Natural killer cell treated with Interleukin-12 subunit alpha and Interleukin-12 subunit beta and Interleukin-15 and Interleukin-18, amount 100 ng/mL, for 72 hours (primary cell): ENCODE measurements around the gene MCRIP1. TPM values are rescaled to one million over a fixed set of nuclear protein-coding genes. Genes with fewer than 3 reads are reported as not detected.
A peak's percentile ranks its signal among the peaks of the same experiment; 100 is the strongest.

Experiments used
- ATAC-seq, 2 donors: fragments of 150-1000 bp; cut with Tn5 transposase in 1 of 2; sonication (Bioruptor Pico), chemical (Tn5 transposase) in 1 of 2; 2 replicates each; pipeline ENCODE4 v1.10.0; 2021
- DNase-seq: peaks from one replicate; pipeline ENCODE4 v3.0.0; 2022; ENCODE audit warnings: low spot score
- H3K27ac Mint-ChIP-seq, 2 donors: 1 replicate in 1 of 2; 2 replicates in 1 of 2; pipeline ENCODE4 v1.8.0; 2022; ENCODE audit warnings: mixed read lengths in 2 of 2, mild to moderate bottlenecking in 1 of 2, moderate library complexity in 1 of 2
- H3K27me3 Mint-ChIP-seq, 2 donors: 1 replicate in 1 of 2; 2 replicates in 1 of 2; pipeline ENCODE4 v1.8.0; 2022; ENCODE audit warnings: mixed read lengths in 2 of 2
- H3K36me3 Mint-ChIP-seq: one replicate; pipeline ENCODE4 v1.8.0; 2022; ENCODE audit warnings: mixed read lengths
- H3K4me1 Mint-ChIP-seq, 2 donors: 1 replicate in 1 of 2; 2 replicates in 1 of 2; pipeline ENCODE4 v1.8.0; 2022; ENCODE audit warnings: low read depth in 2 of 2, mixed read lengths in 2 of 2, mild to moderate bottlenecking in 1 of 2
- H3K4me3 Mint-ChIP-seq: one replicate; pipeline ENCODE4 v1.8.0; 2022; ENCODE audit warnings: mixed read lengths
- H3K9me3 Mint-ChIP-seq: 2 replicates; pipeline ENCODE4 v1.8.0; 2022; ENCODE audit warnings: mixed read lengths
- total RNA-seq, 2 donors: library from RNA; stranded (reverse); gene quantifications; one replicate each; pipeline ENCODE4 v1.2.3, GENCODE V29; 2022

MCRIP1 gene, protein sequence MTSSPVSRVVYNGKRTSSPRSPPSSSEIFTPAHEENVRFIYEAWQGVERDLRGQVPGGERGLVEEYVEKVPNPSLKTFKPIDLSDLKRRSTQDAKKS
- 100 to 1,000 TPM in 1 of 2 donors, 10 to 100 TPM in 1; 83.9 to 104 TPM for total RNA-seq

DNA sequence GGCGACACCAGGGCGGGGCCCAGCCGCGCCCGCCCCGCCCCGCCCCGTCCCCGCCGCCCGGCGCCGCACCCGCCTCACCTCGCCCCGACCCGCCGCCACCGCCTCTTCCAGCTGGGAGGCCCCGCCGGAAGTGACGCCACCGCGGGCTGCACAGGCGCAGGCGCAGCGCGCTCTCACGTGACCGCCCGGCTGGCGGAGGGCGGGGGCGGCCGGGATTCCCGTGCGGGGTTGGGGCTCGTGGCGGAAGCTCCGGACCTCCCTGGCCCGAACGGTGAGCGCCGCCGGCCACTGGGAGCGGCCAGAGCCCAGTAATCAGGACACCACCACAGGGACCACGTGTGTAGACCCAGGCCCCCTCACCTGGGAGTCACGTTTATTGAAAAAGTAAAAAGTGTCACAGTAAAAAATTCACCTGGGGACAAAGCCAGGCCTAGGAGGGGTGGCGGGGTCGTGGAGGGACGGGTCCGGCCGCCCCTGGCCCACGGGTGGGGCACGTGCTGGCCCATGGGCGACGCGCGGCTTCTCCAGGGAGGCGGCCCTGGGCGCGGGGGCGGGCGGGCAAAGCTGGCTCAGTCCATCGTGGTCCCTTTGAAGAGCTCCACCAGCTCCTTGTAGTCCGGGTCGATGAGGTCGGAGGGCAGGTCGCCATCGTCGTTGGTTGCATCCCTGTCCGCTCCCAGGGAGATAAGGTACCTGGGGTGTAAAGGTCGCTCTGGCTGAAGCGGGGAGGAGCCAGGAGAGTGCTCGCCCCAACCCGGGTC is at the start of gene MCRIP1:
TSS of gene MCRIP1 (minus strand) at position 132 of the 761 bp plus-strand sequence. CDS start 8,785 bp downstream, outside the sequence.
- peak; percentile 90 to 92 for ATAC-seq
- H3K9me3 Mint-ChIP-seq, result no peaks in the 10 kb centered on the region
- peak; percentile 96 for DNase-seq
- H3K4me1 Mint-ChIP-seq, result peaks cover 26 to 35% of the 10 kb centered on the region in 2 donors
- H3K27me3 Mint-ChIP-seq, result no peaks in the 10 kb centered on the region
- H3K4me3 Mint-ChIP-seq, result peak within 1 kb of the TSS; percentile 91
- no peaks in the 10 kb centered on the region for H3K36me3 Mint-ChIP-seq
- H3K27ac Mint-ChIP-seq, result peak within 1 kb of the TSS; percentile 86 to 93

DNA sequence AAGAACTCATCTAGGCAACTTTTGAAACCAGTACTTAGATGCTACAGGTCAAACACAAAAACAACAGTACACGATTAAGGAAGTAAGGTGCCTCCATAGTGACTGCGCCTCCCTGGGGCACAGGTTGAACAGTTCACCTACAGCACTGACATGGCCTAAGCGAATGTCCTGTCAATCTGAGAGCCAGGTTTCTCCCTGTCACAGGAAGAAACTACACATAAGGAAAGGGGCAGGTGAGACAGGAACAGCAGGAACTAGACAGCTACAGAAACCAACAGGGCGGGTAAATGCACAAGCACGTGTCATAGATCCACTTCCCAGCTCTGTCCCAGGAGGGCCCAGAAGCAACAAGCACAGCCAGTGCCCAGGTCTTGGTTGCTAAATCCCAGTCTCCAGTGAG is 46.0 kb upstream of the MCRIP1 start:
- H3K4me3 Mint-ChIP-seq, result no peak overlapping the region
- H3K36me3 Mint-ChIP-seq, result peaks cover 4% of the 10 kb centered on the region
- no peaks in the 10 kb centered on the region for H3K27me3 Mint-ChIP-seq
- peaks cover 0 to under 1% of the 10 kb centered on the region in 2 donors for H3K4me1 Mint-ChIP-seq
- no peak for ATAC-seq
- DNase-seq, result no peak
- H3K27ac Mint-ChIP-seq, result no peak overlapping the region
- no peaks in the 10 kb centered on the region for H3K9me3 Mint-ChIP-seq

DNA sequence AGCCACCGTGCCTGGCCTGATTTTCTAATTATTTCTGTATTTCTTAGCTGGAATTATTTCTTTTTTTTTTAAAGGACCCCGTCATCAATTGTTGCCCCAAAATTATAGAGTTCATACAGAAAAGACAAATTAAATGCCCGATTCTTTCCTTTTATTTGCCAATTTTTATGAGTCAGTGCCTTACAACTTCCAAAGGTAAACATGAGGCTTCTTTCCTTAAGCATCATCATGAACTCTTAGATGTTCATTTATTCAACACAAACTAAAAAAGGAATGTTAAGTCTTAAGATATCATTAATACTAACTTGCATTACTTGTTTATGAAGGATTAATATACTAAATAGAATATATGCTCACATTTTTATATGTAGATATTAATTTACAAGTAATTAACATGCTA is 45.2 kb upstream of the MCRIP1 start:
- Mint-ChIP-seq H3K9me3 (no peaks in the 10 kb centered on the region), H3K27ac (no peak overlapping the region), H3K4me3 (no peak overlapping the region), H3K36me3 (peaks cover 4% of the 10 kb centered on the region), H3K27me3 (no peaks in the 10 kb centered on the region), H3K4me1 (peaks cover 0 to under 1% of the 10 kb centered on the region in 2 donors)
- ATAC-seq (no peak), DNase-seq (no peak)

DNA sequence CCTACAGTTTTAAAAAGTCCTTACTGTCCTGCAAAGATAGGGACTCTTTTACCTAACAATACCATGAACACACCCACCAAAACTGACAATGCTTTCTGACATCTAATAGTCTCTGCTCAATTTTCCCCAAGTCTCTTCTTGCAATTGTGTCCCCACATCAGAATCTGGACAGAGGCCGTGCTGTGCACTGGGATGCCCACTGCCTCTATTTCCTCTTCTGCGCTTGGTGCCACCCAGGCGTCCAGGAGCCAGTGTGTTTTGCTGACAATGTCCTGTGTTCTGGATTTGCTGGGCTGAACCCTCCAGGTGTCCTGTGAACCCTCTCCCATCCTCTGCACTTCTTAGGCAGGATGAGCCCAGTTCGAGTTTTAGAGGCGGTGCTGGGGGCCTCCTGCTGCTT is 44.5 kb upstream of the MCRIP1 start:
- Mint-ChIP-seq H3K9me3 (no peaks in the 10 kb centered on the region), H3K27me3 (no peaks in the 10 kb centered on the region), H3K4me3 (no peak overlapping the region), H3K4me1 (peaks cover 4 to 8% of the 10 kb centered on the region in 2 donors), H3K36me3 (peaks cover 4% of the 10 kb centered on the region), H3K27ac (no peak overlapping the region)
- no peak for ATAC-seq
- DNase-seq, result no peak

DNA sequence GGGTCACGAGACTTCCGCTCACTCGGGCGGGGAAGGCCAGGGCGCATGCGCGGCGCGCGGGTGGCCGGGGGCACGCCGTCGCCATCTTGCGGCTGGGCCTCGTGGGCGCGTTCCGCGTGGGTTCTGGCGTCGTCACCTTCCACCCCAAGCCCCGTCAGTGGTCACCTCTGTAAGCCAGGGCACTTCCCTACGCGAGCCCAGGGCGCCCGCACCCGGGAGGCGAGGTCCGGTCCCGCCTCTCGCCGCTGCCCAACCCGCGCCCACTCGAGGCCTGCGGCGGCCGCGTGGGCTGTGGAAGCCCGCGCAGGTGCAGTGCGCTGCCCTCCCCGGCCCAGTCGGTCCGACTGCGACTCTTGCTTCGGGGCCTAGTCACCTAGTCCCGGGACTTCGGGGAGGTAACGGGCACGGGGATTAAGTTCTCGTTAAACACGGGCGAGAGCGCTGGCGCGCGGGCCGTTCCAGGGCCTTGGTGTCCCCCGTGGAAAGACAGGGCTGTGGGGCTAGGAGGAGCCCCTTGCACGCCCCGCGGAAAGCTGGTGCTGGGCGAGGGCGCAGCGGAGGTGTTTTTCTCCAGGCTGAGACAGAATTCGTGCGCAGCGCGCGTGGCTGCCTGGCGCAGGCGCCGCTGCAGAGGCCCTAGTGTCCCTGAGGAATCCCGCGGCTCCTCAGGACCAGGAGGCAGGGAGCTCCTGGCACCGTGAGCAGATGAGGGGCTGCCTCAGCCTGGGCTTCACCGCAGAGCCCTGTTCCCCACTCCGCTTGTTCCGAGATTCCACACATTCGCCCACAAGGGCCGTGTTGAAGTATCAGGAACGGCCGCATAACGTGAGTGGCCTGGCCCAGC is 38.5 kb upstream of the MCRIP1 start:
- Mint-ChIP-seq H3K4me1 (peaks cover 16 to 23% of the 10 kb centered on the region in 2 donors), H3K27me3 (no peaks in the 10 kb centered on the region), H3K27ac (peak overlapping the region; percentile 79 to 84), H3K36me3 (no peaks in the 10 kb centered on the region), H3K9me3 (no peaks in the 10 kb centered on the region), H3K4me3 (peak overlapping the region; percentile 79)
- peak in 1 of 2 donors; percentile 2 for ATAC-seq
- DNase-seq, result peak; percentile 97

DNA sequence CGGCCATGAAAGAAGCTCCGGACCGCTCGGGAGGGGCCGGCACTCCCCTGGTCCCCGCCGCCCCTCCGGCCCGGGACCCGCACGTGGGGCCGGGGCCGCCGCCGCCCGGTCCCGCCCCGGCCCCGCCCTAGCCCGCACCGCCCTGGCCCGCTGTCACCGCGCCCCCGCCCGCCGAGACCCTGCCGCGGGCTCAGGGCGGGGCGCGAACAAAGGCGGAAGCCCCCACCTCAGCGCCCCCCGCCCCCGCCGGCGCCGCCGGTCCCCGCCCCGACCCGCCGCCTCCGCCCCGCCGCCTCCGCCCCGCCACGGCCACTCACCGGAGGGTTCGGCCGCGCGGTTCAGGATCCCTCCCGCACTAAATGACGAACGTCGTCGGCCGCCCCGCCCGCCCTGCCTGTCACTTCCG is 37.9 kb upstream of the MCRIP1 start, which contains the start of gene ARHGDIA:
TSS of gene ARHGDIA (minus strand) at position 357 of the 406 bp plus-strand sequence. CDS start 1,407 bp downstream, outside the sequence.
- ATAC-seq (peak; percentile 80 to 89), DNase-seq (no peak)
- H3K27ac Mint-ChIP-seq, result peak within 1 kb of the TSS; percentile 86 to 88
- no peaks in the 10 kb centered on the region for H3K27me3 Mint-ChIP-seq
- peak within 1 kb of the TSS; percentile 87 for H3K4me3 Mint-ChIP-seq
- no peaks in the 10 kb centered on the region for H3K36me3 Mint-ChIP-seq
- no peaks in the 10 kb centered on the region for H3K9me3 Mint-ChIP-seq
- H3K4me1 Mint-ChIP-seq, result peaks cover 16 to 23% of the 10 kb centered on the region in 2 donors

DNA sequence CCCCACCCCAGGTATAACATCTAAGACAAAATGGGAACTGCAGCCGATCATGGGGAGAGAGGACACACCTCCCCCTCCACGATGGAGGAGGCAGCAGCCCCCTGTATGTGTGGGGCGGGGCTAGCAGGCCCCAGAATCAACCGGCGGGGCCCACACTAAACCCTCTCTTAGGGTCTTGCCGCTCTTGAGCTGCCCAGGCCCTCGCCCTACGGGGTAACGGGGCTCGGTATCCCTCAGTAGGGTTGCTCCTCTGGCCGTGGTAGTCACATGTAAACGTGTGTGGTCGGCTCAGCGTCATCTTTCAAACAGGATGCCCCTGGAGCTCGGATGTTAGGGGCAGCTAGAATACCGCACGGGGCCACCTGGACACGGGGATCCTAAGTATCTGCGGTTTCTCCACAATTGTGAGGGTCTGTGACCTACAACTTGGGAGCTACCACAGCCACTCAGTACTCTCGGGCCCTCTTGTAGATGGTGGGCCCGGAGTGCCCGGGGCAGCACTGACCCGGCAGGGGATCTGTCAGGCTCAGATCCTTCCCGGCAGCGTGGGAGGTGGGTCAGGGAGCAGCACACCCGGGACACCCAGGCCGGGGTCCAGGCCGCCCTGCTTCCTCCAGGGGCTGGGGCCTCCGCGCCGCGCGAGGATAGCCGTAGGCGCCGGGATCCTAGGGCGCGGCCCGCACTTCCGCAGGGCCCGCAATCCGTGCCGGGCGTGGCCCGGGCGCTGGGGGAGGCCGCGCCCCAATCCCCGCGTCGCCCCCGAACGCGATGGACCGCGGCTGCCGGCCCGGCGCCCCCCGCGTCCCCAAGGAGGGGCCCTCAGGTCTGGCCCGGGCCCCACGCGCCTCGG is 37.3 kb upstream of the MCRIP1 start:
- Mint-ChIP-seq H3K27me3 (no peaks in the 10 kb centered on the region), H3K4me1 (peaks cover 16 to 26% of the 10 kb centered on the region in 2 donors), H3K27ac (peak overlapping the region; percentile 86 to 88), H3K36me3 (no peaks in the 10 kb centered on the region), H3K9me3 (no peaks in the 10 kb centered on the region), H3K4me3 (peak overlapping the region; percentile 87)
- ATAC-seq, result peak; percentile 48 to 57
- DNase-seq, result no peak

DNA sequence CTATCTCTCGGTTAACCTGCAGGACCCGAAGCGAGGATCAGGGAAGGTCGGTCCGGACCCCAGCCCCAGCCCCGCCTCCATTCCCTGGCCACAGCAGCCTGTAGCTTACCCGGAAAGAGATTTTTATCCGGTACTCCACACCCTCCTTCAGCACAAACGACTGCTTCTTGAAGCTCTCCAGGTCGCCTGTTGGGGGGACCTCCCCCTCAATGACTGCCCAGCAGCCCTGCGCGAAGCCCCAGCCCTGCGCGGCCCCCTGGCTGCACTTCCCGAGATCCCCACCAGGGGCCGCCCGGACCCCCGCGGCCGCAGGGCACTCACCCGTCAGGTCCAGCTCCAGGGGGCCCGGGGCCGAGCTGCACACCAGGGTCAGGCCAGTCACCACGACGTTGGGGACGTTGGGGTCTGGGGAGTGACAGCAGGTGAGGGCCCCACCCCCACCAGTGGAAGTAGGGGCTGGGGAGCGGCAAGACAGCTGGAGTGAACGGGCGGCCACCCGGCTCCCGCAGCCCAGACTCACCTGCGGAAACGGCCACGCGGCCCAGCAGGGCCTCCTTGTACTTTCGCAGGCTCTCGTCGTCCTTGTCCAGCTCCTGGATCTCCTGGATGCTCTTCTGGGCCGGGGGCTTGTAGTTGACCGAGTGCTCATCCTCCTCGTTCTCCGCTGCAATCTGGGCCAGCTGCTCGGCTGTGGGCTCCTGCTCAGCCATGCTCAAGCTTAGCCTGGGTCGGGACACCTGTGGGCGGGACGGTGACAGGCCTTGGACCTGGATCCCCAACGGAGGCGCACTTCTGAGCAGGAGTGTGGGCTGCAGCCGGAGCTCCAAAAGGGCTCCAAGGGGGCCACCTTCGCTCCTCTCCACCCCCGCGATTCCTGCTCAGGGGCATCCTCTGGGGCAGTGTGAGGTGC is 36.4 kb upstream of the MCRIP1 start:
- Mint-ChIP-seq H3K27ac (peak overlapping the region; percentile 86 to 88), H3K4me1 (peaks cover 16 to 32% of the 10 kb centered on the region in 2 donors), H3K27me3 (no peaks in the 10 kb centered on the region), H3K36me3 (no peaks in the 10 kb centered on the region), H3K9me3 (no peaks in the 10 kb centered on the region), H3K4me3 (peak overlapping the region; percentile 87)
- ATAC-seq (no peak), DNase-seq (no peak)

DNA sequence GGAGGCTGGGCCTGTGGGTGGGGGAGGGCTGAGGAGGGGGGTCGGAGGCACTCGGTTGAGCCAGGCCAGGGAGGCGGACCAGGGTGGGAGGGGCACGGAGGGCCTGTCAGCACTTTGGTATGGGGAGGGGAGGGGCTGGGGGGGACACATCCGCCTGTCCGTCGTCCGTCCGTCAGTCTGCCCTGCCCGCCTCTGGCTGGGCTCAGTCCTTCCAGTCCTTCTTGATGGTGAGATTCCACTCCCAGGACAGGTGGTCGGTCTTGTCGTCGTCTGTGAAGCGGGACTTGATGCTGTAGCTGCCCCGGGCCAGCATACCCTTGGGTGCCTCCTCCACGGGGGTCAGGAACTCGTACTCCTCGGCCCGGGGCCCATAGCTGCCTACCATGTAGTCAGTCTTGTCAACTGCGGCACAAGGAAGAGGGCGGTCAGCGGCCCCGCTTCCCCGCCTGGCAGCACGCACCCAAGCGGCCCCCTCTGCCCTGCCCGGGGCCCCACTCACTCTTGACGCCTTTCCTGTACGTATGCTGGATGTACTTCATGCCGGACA is 35.7 kb upstream of the MCRIP1 start:
- peaks cover 17 to 33% of the 10 kb centered on the region in 2 donors for H3K4me1 Mint-ChIP-seq
- no peaks in the 10 kb centered on the region for H3K9me3 Mint-ChIP-seq
- DNase-seq, result no peak

DNA sequence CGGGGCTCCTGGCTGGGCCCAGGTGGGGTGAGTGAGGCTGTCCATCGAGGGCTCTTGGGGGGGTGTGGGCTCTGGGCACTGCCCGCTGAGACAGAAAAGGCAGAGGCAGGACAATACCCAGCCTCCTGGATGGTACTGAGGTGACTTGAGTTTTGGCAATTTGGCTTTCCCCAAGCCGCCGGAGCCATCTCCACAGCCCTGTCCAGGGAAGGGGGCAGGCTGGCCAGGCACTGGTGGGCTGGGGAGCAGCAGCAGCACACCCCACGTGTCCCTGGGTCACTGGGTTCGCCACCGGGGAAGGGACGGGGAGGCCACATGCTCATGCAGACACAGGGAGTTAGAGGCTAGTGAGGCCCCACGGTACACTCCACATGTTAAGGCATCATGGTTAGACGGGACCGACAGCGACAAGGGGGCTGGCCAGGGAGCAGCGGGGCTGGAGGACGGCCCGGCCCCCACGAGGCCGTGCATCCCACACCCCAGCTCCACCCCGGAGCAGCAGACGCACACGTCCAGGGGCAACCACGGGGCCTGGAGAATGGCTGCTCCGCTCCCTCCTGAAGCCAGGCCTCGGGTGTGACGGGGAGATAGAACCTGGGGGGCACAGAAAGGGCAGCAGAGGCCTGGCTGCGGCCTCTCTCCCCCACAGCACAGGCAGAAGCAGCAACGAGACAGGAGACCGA is 35.0 kb upstream of the MCRIP1 start:
- peaks cover 21 to 39% of the 10 kb centered on the region in 2 donors for H3K4me1 Mint-ChIP-seq
- no peak for DNase-seq
- peak overlapping the region in 1 of 2 donors; percentile 53 for H3K27ac Mint-ChIP-seq
- no peak for ATAC-seq
- H3K4me3 Mint-ChIP-seq, result peak overlapping the region; percentile 50
- no peaks in the 10 kb centered on the region for H3K36me3 Mint-ChIP-seq
- no peaks in the 10 kb centered on the region for H3K27me3 Mint-ChIP-seq
- H3K9me3 Mint-ChIP-seq, result no peaks in the 10 kb centered on the region

More for the DNA sequence above, 35.7 kb upstream of the MCRIP1 start:
- peak overlapping the region; percentile 87 for H3K4me3 Mint-ChIP-seq
- peak overlapping the region; percentile 53 to 86 for H3K27ac Mint-ChIP-seq
- H3K36me3 Mint-ChIP-seq, result no peaks in the 10 kb centered on the region
- no peaks in the 10 kb centered on the region for H3K27me3 Mint-ChIP-seq
- ATAC-seq, result no peak

DNA sequence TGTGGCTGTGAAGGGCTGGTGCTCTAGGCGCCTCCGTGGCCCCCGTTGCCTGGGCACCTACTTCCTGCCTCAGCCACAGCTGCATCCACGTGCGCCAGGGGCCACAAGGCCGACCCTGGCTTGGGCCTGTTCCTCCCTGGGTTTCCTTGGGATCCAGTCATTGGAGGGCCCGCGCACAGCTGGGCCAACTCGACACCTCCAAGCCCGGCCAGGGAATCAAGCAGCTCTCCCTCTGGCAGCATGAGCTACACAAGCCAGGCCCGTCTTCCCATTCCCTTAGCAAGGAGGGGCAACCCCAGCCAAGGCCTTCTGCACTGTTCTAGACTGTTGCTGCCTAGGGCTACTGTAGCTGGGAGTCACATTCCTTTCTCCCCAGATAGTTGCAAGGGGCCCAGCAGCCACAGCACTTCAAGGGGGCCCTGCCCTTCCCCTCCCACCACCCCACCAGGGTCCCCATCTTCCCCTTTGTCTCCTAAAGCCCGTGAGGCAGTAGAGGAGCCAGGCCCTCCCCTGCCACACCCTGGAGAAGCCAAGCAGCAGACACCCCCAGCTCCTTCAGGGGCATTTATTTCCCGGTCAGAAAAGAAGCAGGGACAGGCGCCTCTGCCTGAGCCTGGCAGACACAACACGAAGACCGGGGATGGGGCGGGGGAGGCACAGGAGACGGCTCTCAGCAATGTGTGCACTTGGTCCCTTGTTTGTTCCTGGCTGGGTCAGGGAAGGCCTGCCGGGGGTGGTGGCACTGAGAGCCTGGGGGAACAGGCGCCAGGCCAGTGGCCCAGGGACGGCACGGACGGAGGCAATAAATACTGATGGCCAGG is 34.3 kb upstream of the MCRIP1 start:
- Mint-ChIP-seq H3K4me1 (peaks cover 19 to 41% of the 10 kb centered on the region in 2 donors), H3K36me3 (peaks cover 5% of the 10 kb centered on the region), H3K27me3 (no peaks in the 10 kb centered on the region), H3K27ac (peak overlapping the region; percentile 53 to 59), H3K9me3 (no peaks in the 10 kb centered on the region), H3K4me3 (peak overlapping the region; percentile 50)
- ATAC-seq, result no peak
- DNase-seq, result no peak
